Aorta (tissue), 5 donors: ENCODE data around the gene ILF2. TPM values are rescaled to one million over a fixed set of nuclear protein-coding genes. Genes with fewer than 3 reads are reported as not detected.

ENCODE experiments used
- ATAC-seq: fragments of 200-7000 bp; cut with Tn5 transposase; one replicate; pipeline ENCODE4 v1.9.1; 2022; ENCODE audit warnings: moderate library complexity; ENCODE audit not compliant: low FRiP score
- DNase-seq, 2 donors: peaks; one replicate each; pipeline ENCODE4 v3.0.0-alpha.2; 2020
- H3K27ac ChIP-seq, 2 donors: one replicate each; pipeline ENCODE4 v1.5.1; 2013; ENCODE audit warnings: low read length in 2 of 2, mild to moderate bottlenecking in 2 of 2, moderate library complexity in 2 of 2, control low read depth in 1 of 2, inconsistent platforms in 1 of 2, low read depth in 1 of 2
- H3K27me3 ChIP-seq, 2 donors: one replicate each; pipeline ENCODE4 v1.6.1; 2013; ENCODE audit warnings: control low read depth in 1 of 2, low read length in 1 of 2, mild to moderate bottlenecking in 1 of 2, moderate library complexity in 1 of 2; ENCODE audit not compliant: insufficient read depth in 2 of 2, control insufficient read depth in 1 of 2
- H3K36me3 ChIP-seq, 2 donors: one replicate each; pipeline ENCODE4 v1.6.1; 2013; ENCODE audit warnings: control low read depth in 1 of 2, low read length in 1 of 2, mild to moderate bottlenecking in 1 of 2; ENCODE audit not compliant: insufficient read depth in 2 of 2, control insufficient read depth in 1 of 2
- H3K4me1 ChIP-seq, 2 donors: one replicate each; pipeline ENCODE4 v1.6.1; 2013; ENCODE audit warnings: low read length in 2 of 2, control low read depth in 1 of 2, mild to moderate bottlenecking in 1 of 2, moderate library complexity in 1 of 2; ENCODE audit not compliant: insufficient read depth in 2 of 2, control insufficient read depth in 1 of 2
- H3K4me3 ChIP-seq, 2 donors: one replicate each; pipeline ENCODE4 v1.5.1; 2013; ENCODE audit warnings: low read length in 2 of 2, control low read depth in 1 of 2, mild to moderate bottlenecking in 1 of 2
- H3K9me3 ChIP-seq: one replicate; pipeline ENCODE4 v1.6.1; 2013; ENCODE audit warnings: mild to moderate bottlenecking, low read length; ENCODE audit not compliant: control insufficient read depth
- WGBS, 2 donors: extraction: QIAGEN DNeasy Blood & Tissue Kit; methylation state at CpG; one replicate each; pipeline ENCODE4 v1.1.7; 2013; 5-methylcytosine and 5-hydroxymethylcytosine counted together
- intact Hi-C, 2 donors: fragments of 100-400 bp; cut with DNase I; formaldehyde crosslinking; loops; one replicate each; pipeline versions ENCODE4 v1.14.2 to v1.15.0; 2022
- polyA plus RNA-seq, 2 donors: library from polyadenylated mRNA; stranded (reverse); fragments of 200-250 nt; gene quantifications; one replicate each; pipeline ENCODE4 v1.2.3, GENCODE V29; 2013
- total RNA-seq, 2 donors: library from RNA; stranded (reverse); fragmentation: NEBNext Ultra II Directional; extraction: Animal tissue kit (Norgen Biotek cat#: 25700); gene quantifications; one replicate each; pipeline ENCODE4 v1.2.1, GENCODE V29; 2021
- donor health status: healthy with polysubstance abuse.
- donor health status: Bipolar disorder and iron deficiency.
- donor health status: DM: no; HTN: no; CAD: no.
- donor health status: DM: no; HTN: no; CAD: no.
- donor health status: DM: yes; HTN: yes; CAD: no.

ILF2 gene
- total and polyA plus RNA-seq, 4 donors: 67.0 to 82.9 (median 71.7) TPM

- Histone ChIP-seq H3K9me3 (no peaks in the 10 kb centered on the region), H3K27me3 (no peaks in the 10 kb centered on the region), H3K36me3 (no peaks in the 10 kb centered on the region), H3K4me3 (no peak overlapping the region), H3K4me1 (no peaks in the 10 kb centered on the region), H3K27ac (no peak overlapping the region)
- 59 to 67% methylated on average over 10 of the region's 10 CpGs for WGBS, 2 donors
- ATAC-seq (no peak), DNase-seq (no peak)
- intact Hi-C loops: no loop called here
Observed at GRCh38 chr1:153631047-153632022, 39.5 kb downstream of the ILF2 start.

- 73 to 77% methylated on average over 7 of the region's 7 CpGs for WGBS, 2 donors
- peak in 1 of 2 donors; percentile 70 for DNase-seq
- ATAC-seq: no peak
- H3K4me1 ChIP-seq: no peaks in the 10 kb centered on the region
- intact Hi-C loops: no loop called here
- H3K27me3 ChIP-seq: no peaks in the 10 kb centered on the region
- H3K9me3 ChIP-seq: no peaks in the 10 kb centered on the region
- no peak overlapping the region for H3K27ac ChIP-seq
- no peak overlapping the region for H3K4me3 ChIP-seq
- no peaks in the 10 kb centered on the region for H3K36me3 ChIP-seq
Observed at GRCh38 chr1:153630384-153630783, 40.4 kb downstream of the ILF2 start.

- no peaks in the 10 kb centered on the region for H3K4me1 ChIP-seq
- ATAC-seq (no peak), DNase-seq (peak; percentile 60 to 65)
- peak overlapping the region in 1 of 2 donors; percentile 6 for H3K27ac ChIP-seq
- no peaks in the 10 kb centered on the region for H3K27me3 ChIP-seq
- no peak overlapping the region for H3K4me3 ChIP-seq
- H3K9me3 ChIP-seq: no peaks in the 10 kb centered on the region
- H3K36me3 ChIP-seq: no peaks in the 10 kb centered on the region
- whole genome bisulfite sequencing, 2 donors: 71 to 73% methylated on average over 1 of the region's 1 CpG
- intact Hi-C loops: loop anchor here in 1 of 2 donors (5.0 kb wide), 1 partner anchor 123 kb away; no protein-coding TSS in a partner anchor
Observed at GRCh38 chr1:153629971-153630370, 40.8 kb downstream of the ILF2 start.

DNA sequence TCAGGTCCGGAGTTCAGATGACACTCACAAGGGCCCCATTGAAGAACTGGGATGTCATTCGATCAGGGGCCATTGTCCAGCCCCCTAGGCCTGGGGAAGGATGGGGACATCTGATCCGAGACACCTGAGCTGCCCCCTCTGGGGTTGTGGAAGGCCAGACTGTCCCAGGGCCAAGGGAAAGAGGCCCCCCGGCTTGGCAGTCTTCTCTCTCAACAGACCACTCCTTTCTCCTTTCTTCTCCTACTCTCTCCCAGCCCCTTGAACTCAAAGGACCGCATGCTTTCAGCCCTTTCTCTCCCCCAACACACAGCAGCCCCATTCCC lies 41.5 kb downstream of the ILF2 start:
- 68 to 81% methylated on average over 5 of the region's 5 CpGs for WGBS, 2 donors
- no peaks in the 10 kb centered on the region for H3K27me3 ChIP-seq
- H3K27ac ChIP-seq: no peak overlapping the region
- H3K4me1 ChIP-seq: no peaks in the 10 kb centered on the region
- H3K36me3 ChIP-seq: no peaks in the 10 kb centered on the region
- H3K4me3 ChIP-seq: no peak overlapping the region
- intact Hi-C loops: loop anchor here in 1 of 2 donors (5.0 kb wide), 1 partner anchor 122 kb away; no protein-coding TSS in a partner anchor
- no peak for ATAC-seq
- no peaks in the 10 kb centered on the region for H3K9me3 ChIP-seq
- peak in 1 of 2 donors; percentile 41 for DNase-seq

- Histone ChIP-seq H3K27ac (no peak overlapping the region), H3K36me3 (no peaks in the 10 kb centered on the region), H3K4me1 (no peaks in the 10 kb centered on the region), H3K27me3 (no peaks in the 10 kb centered on the region), H3K4me3 (no peak overlapping the region), H3K9me3 (no peaks in the 10 kb centered on the region)
- intact Hi-C loops: loop anchor here in 1 of 2 donors (5.0 kb wide), 1 partner anchor 121 kb away; no protein-coding TSS in a partner anchor
- peak in 1 of 2 donors; percentile 61 for DNase-seq
- 68 to 79% methylated on average over 6 of the region's 6 CpGs for WGBS, 2 donors
- no peak for ATAC-seq
Observed at GRCh38 chr1:153628638-153629342, 42.0 kb downstream of the ILF2 start.

GRCh38 chr1:153627715-153628626 lies 42.8 kb downstream of the ILF2 start, which contains the start of gene S100A1:
TSS of gene S100A1 (plus strand) at chr1:153628434. CDS start at chr1:153630522, 2,088 bp downstream.
- peak in 1 of 2 donors; percentile 73 for DNase-seq
- WGBS, 2 donors: 60 to 62% methylated on average over 10 of the region's 10 CpGs

GRCh38 chr1:153626904-153627714 lies 43.7 kb downstream of the ILF2 start, which contains the start of gene S100A13:
TSS of gene S100A13 (minus strand) at chr1:153627505. CDS start at chr1:153626472, 1,033 bp downstream.
- intact Hi-C loops: loop anchor here in 1 of 2 donors (5.0 kb wide), 1 partner anchor 120 kb away; no protein-coding TSS in a partner anchor
- Histone ChIP-seq H3K4me1 (no peaks in the 10 kb centered on the region), H3K36me3 (no peaks in the 10 kb centered on the region), H3K9me3 (no peaks in the 10 kb centered on the region), H3K4me3 (peak within 1 kb of the TSS; percentile 32 to 39), H3K27me3 (no peaks in the 10 kb centered on the region), H3K27ac (peak within 1 kb of the TSS; percentile 64 to 85)
- ATAC-seq: peak; percentile 80
- DNase-seq: peak; percentile 88 to 90
- 0 to 2% methylated on average over 28 of the region's 28 CpGs for WGBS, 2 donors

More at GRCh38 chr1:153627715-153628626, 42.8 kb downstream of the ILF2 start, which contains the start of gene S100A1:
- intact Hi-C loops: loop anchor here in 1 of 2 donors (5.0 kb wide), 1 partner anchor 121 kb away; no protein-coding TSS in a partner anchor
- H3K27ac ChIP-seq: peak within 1 kb of the TSS; percentile 64 to 85
- no peak for ATAC-seq
- H3K4me3 ChIP-seq: peak within 1 kb of the TSS in 1 of 2 donors; percentile 39
- no peaks in the 10 kb centered on the region for H3K4me1 ChIP-seq
- H3K9me3 ChIP-seq: no peaks in the 10 kb centered on the region
- no peaks in the 10 kb centered on the region for H3K36me3 ChIP-seq
- H3K27me3 ChIP-seq: no peaks in the 10 kb centered on the region
